Gastrocnemius medialis (tissue), 4 donors: Measurements from ENCODE around the gene SLC5A10.

Experiments
- POLR2A ChIP-seq, 2 donors: fragments of 450-650 bp; IDR thresholded peaks; one replicate each; pipeline ENCODE4 v1.6.1; 2017; ENCODE audit warnings: antibody characterized with exemption in 2 of 2, mild to moderate bottlenecking in 2 of 2, moderate library complexity in 2 of 2
- TF ChIP-seq, protein P1 (sequence below), 5 experiments: fragments of 450-650 bp in 3 of 5; fragments of 200-600 bp in 2 of 5; sonication (generic) in 2 of 5; IDR thresholded peaks in 4 of 5; conservative IDR thresholded peaks in 1 of 5; 1 replicate in 4 of 5; 2 replicates in 1 of 5; pipeline ENCODE4 v1.5.1; 2016 to 2019; ENCODE audit warnings: antibody characterized with exemption in 5 of 5, mild to moderate bottlenecking in 3 of 5, moderate library complexity in 3 of 5

DNA sequence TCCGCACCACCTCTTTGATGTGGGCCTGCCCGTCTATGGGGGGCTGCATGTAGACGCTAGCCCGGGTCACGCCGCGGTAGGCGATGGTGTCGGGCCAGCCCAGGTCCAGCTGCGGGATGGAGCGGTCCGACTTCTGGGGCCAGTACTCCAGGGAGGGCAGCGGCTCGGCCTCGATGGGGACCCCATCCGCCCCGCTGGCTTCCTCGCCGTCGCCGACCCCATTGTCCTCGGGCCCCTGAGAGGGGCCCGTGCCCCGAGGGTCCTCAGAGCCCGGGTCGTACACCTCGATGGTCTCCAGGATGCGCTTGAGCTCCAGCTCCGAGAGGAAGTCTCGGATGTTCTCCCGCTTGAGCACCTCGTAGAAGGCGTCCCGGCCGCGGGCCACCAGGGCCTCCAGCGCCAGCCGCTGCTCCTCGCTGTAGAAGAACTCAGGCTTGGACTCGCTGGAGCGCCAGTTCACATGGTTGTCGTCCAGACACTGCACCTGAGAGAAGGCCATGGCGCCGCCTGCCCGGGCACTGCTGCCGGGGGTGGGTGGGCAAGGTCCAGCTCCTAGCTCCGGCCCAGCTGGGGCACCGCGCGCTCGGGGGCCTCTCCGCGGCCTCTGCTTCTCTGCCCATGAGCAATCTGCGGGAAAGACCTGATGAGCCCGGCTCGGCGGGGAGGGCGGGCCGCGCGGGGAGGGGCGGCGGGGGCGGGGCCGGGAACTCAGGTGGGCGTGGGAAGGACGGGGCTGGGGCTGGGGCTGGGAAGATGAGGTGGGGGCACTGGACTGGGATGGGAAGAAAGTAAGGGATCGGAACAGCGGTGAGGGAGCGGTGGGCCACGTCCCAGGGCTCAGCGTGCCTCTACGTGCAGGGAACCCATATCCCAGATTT is 51.8 kb downstream of the SLC5A10 start:
- TF ChIP-seq POLR2A (IDR thresholded peaks at IDR 0.05), result no peak
- TF ChIP-seq, protein P1, sequence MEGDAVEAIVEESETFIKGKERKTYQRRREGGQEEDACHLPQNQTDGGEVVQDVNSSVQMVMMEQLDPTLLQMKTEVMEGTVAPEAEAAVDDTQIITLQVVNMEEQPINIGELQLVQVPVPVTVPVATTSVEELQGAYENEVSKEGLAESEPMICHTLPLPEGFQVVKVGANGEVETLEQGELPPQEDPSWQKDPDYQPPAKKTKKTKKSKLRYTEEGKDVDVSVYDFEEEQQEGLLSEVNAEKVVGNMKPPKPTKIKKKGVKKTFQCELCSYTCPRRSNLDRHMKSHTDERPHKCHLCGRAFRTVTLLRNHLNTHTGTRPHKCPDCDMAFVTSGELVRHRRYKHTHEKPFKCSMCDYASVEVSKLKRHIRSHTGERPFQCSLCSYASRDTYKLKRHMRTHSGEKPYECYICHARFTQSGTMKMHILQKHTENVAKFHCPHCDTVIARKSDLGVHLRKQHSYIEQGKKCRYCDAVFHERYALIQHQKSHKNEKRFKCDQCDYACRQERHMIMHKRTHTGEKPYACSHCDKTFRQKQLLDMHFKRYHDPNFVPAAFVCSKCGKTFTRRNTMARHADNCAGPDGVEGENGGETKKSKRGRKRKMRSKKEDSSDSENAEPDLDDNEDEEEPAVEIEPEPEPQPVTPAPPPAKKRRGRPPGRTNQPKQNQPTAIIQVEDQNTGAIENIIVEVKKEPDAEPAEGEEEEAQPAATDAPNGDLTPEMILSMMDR (IDR thresholded peaks at IDR 0.05 in 4 of 5, conservative IDR thresholded peaks at IDR 0.05 in 1 of 5), result no peak
